Endothelial cell of umbilical vein (primary cell): ENCODE data around the gene COPS6. TPM values are rescaled to one million over a fixed set of nuclear protein-coding genes. Genes with fewer than 3 reads are reported as not detected.

Experiments used
- BruUV-seq: library from RNA; stranded (reverse); fragments of 400-500 nt; replicated peaks from 2 replicates; lab custom pipeline; 2021; lab: Mats Ljungman, UMichigan
- CTCF ChIA-PET: fragments of 300-600, 350-600 bp; sonication (Branson Sonifier 250); formaldehyde crosslinking; loops from one replicate; lab custom pipeline; 2021; ENCODE audit warnings: antibody characterized with exemption, inconsistent platforms; lab: Charles Lee
- POLR2A ChIA-PET: fragments of 300-600, 350-600 bp; sonication (Branson Sonifier 250); formaldehyde crosslinking; loops from one replicate; lab custom pipeline; 2021; ENCODE audit warnings: antibody characterized with exemption, inconsistent platforms; lab: Charles Lee
- DNase-seq: peaks from one replicate; pipeline ENCODE4 v3.0.0-alpha.2; 2011; ENCODE audit warnings: low read depth, low spot score
- FAIRE-seq: peaks from 2 replicates; lab custom pipeline; 2011; peaks lifted over from hg19 to GRCh38; lab: Jason Lieb, UNC
- H2AFZ ChIP-seq: 2 replicates; pipeline ENCODE4 v1.6.0; 2012; ENCODE audit warnings: low read depth, low read length, control low read depth, inconsistent platforms
- H3K27ac ChIP-seq: 2 replicates; pipeline ENCODE4 v1.5.1; 2011; ENCODE audit warnings: low read depth, mild to moderate bottlenecking, control low read depth, low read length, moderate library complexity; ENCODE audit not compliant: insufficient read depth
- H3K27me3 ChIP-seq, 2 experiments: 2 replicates each; pipeline versions ENCODE4 v1.6.0 to v1.6.1; 2011; ENCODE audit warnings: low read length in 2 of 2, mixed read lengths in 1 of 2; ENCODE audit not compliant: control insufficient read depth in 2 of 2, insufficient read depth in 2 of 2
- H3K36me3 ChIP-seq, 2 experiments: 2 replicates in 1 of 2; 3 replicates in 1 of 2; pipeline ENCODE4 v1.5.1; 2011; ENCODE audit warnings: low read length in 2 of 2, mild to moderate bottlenecking in 1 of 2, moderate library complexity in 1 of 2; ENCODE audit not compliant: control insufficient read depth in 2 of 2, insufficient read depth in 2 of 2; ENCODE audit errors: extremely low read depth in 1 of 2
- H3K4me1 ChIP-seq: 3 replicates; pipeline ENCODE4 v1.5.1; 2011; ENCODE audit warnings: mild to moderate bottlenecking, low read length; ENCODE audit not compliant: control insufficient read depth, insufficient read depth; ENCODE audit errors: extremely low read depth
- H3K4me2 ChIP-seq: 2 replicates; pipeline ENCODE4 v1.6.1; 2011; ENCODE audit warnings: low read length, control low read depth, mixed read lengths; ENCODE audit not compliant: insufficient read depth
- H3K4me3 ChIP-seq, 3 experiments: fragments of 200-600 bp in 1 of 3; sonication (generic), shearing (Covaris generic) in 1 of 3; replicated peaks in 1 of 3; 2 replicates each; pipeline ENCODE4 v1.5.1; 2011 to 2016; ENCODE audit warnings: control low read depth in 3 of 3, low read length in 3 of 3, mild to moderate bottlenecking in 2 of 3, inconsistent platforms in 1 of 3, low read depth in 1 of 3, moderate library complexity in 1 of 3; ENCODE audit not compliant: insufficient read depth in 1 of 3
- H3K79me2 ChIP-seq: 2 replicates; pipeline ENCODE4 v1.6.0; 2012; ENCODE audit warnings: low read length, inconsistent platforms; ENCODE audit not compliant: control insufficient read depth, insufficient read depth
- H3K9ac ChIP-seq: replicated peaks from 2 replicates; pipeline ENCODE3; 2011; ENCODE audit warnings: low read length, control low read depth; ENCODE audit not compliant: insufficient read depth; ENCODE audit errors: extremely low read depth
- H3K9me1 ChIP-seq: replicated peaks from 3 replicates; pipeline ENCODE4 v1.6.0; 2011; ENCODE audit warnings: mild to moderate bottlenecking, low read length; ENCODE audit not compliant: control insufficient read depth, insufficient read depth; ENCODE audit errors: extremely low read depth
- H3K9me3 ChIP-seq: replicated peaks from 2 replicates; pipeline ENCODE4 v1.5.1; 2012; ENCODE audit warnings: low read length, inconsistent platforms; ENCODE audit not compliant: control insufficient read depth, insufficient read depth
- H4K20me1 ChIP-seq: replicated peaks from 2 replicates; pipeline ENCODE3; 2011; ENCODE audit warnings: mild to moderate bottlenecking, low read length; ENCODE audit not compliant: control insufficient read depth, insufficient read depth; ENCODE audit errors: extremely low read depth
- EZH2 ChIP-seq: IDR thresholded peaks from 2 replicates; pipeline ENCODE4 v1.6.1; 2012; ENCODE audit warnings: borderline replicate concordance, low read depth, mild to moderate bottlenecking, moderate library complexity, low read length, inconsistent platforms; ENCODE audit not compliant: severe bottlenecking
- GATA2 ChIP-seq: IDR thresholded peaks from 2 replicates; pipeline ENCODE4 v1.7.0; 2011; ENCODE audit warnings: low read depth, mild to moderate bottlenecking, moderate library complexity, mixed read lengths, low read length; ENCODE audit not compliant: insufficient read length, insufficient read depth
- JUN ChIP-seq: IDR thresholded peaks from 2 replicates; pipeline ENCODE4 v1.6.1; 2011; ENCODE audit warnings: borderline replicate concordance, low read depth; ENCODE audit not compliant: insufficient read length, insufficient read depth
- POLR2A ChIP-seq: IDR thresholded peaks from 2 replicates; pipeline ENCODE4 v1.6.1; 2012; ENCODE audit warnings: low read depth, mild to moderate bottlenecking, control low read depth, low read length
- dilution Hi-C: fragments of 300-500 bp; cut with MboI; formaldehyde crosslinking; loops from one replicate; pipeline ENCODE4 v1.15.0; 2019; ENCODE audit warnings: low sequenced_read_pairs; ENCODE audit not compliant: extremely low pct_ligation_motif_present
- intact Hi-C: fragments of 100-400 bp; cut with micrococcal nuclease; formaldehyde crosslinking; loops from one replicate; pipeline ENCODE4 v1.10.0; 2022
- polyA plus RNA-seq, 4 experiments: library from polyadenylated mRNA; depleted of rRNA in 3 of 4; stranded (reverse) in 3 of 4; unstranded in 1 of 4; fragments of >200 nt; gene quantifications; 2 replicates each; pipeline versions ENCODE4 v1.2.1 to v1.2.3, GENCODE V29; 2011 to 2012; ENCODE audit warnings: missing spikeins in 1 of 4
- total RNA-seq: library from RNA; stranded (reverse); gene quantifications from 2 replicates; pipeline ENCODE4 v1.2.3, GENCODE V29; 2021

Gene COPS6
- total and polyA plus RNA-seq, 2 donors (not counting 3 experiments of a cell fraction or from before 2014, with no cell fraction given) = 188 to 251 TPM

DNA sequence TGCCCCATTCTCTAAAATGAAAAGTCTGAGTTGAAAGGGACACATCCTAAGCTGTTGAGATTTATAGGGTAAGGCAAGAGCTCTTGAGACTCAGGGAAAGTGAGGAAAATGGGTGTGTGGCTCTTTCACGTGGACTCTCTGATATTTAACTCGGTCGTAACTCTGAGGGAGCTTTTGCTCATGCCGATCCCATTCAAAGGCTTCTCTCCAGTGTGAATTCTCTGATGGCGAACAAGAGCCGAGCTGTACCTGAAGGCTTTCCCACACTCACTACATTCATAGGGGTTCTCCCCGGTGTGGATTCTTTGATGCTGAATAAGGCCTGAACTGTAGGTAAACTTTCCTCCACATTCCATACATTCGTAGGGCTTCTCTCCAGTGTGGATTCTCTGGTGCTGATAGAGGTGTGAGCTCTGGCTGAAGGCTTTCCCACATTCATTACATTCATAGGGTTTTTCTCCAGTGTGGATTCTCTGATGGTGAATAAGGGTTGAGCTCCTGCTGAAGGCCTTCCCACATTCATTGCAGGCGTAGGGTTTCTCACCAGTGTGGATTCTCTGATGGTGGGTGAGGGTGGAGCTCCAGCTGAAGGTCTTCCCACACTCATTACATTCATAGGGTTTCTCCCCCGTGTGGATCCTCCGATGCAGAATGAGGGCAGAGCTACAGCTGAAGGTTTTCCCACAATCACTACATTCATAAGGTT is 17.6 kb upstream of the COPS6 start:
- no peaks in the 10 kb centered on the region for H3K79me2 ChIP-seq
- peaks cover 26% of the 10 kb centered on the region for H3K9me3 ChIP-seq
- no peaks in the 10 kb centered on the region for H3K9me1 ChIP-seq
- POLR2A ChIA-PET = no interaction called here
- FAIRE-seq = no peak
- no peak overlapping the region for H3K4me3 ChIP-seq
- TF ChIP-seq EZH2 (no peak), POLR2A (peak; percentile 32)
- H3K4me2 ChIP-seq = no peak overlapping the region
- no peaks in the 10 kb centered on the region for H4K20me1 ChIP-seq
- no peak for DNase-seq
- H3K27me3 ChIP-seq = no peaks in the 10 kb centered on the region
- BruUV-seq = TSS peak; percentile 6
- H3K27ac ChIP-seq = no peak overlapping the region
- H3K4me1 ChIP-seq = no peaks in the 10 kb centered on the region
- no peak overlapping the region for H3K9ac ChIP-seq
- H2AFZ ChIP-seq = no peak overlapping the region
- peaks cover 44 to 53% of the 10 kb centered on the region in 2 experiments for H3K36me3 ChIP-seq
- intact Hi-C loops = no loop called here
- CTCF ChIA-PET = no interaction called here
- dilution Hi-C loops = no loop called here

DNA sequence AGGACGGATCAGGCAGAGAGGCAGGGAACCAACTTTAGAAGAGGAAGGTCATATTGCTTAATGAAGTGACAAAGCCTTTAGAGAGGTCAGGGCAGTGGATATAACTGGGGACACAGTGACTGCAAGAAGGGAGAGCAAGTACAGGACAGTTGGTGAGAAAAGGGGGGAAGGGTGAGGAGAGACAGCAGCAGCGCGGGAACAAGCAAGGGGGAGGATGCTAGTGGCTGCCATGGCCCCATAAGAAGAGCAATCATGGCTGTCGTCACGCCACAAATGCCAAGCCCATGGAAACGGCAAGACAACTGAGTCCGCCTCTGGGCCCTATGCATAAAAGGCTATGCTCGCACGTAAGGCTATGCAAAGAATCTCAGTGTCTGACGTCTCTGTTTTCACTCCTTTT is 16.3 kb upstream of the COPS6 start:
- Histone ChIP-seq H3K4me1 (no peaks in the 10 kb centered on the region), H3K79me2 (peaks cover 7% of the 10 kb centered on the region), H3K27me3 (no peaks in the 10 kb centered on the region), H3K9ac (no peak overlapping the region), H4K20me1 (no peaks in the 10 kb centered on the region), H3K4me2 (no peak overlapping the region), H3K9me1 (no peaks in the 10 kb centered on the region), H3K36me3 (peaks cover 47 to 61% of the 10 kb centered on the region in 2 experiments), H3K27ac (no peak overlapping the region), H3K9me3 (peaks cover 26% of the 10 kb centered on the region), H2AFZ (no peak overlapping the region), H3K4me3 (no peak overlapping the region)
- dilution Hi-C loops (no loop called here), intact Hi-C loops (no loop called here)
- no TSS peak for BruUV-seq
- CTCF ChIA-PET = no interaction called here
- POLR2A ChIA-PET = no interaction called here
- no peak for DNase-seq
- no peak for FAIRE-seq
- TF ChIP-seq JUN (no peak), GATA2 (no peak), POLR2A (no peak)
